ENCODE data around the gene USP30.
A peak's percentile ranks its signal among the peaks of the same experiment; 100 is the strongest.
"Not testable (repeated sequence)": the region's sequence is repeated elsewhere in the genome, so short reads cannot be mapped to it uniquely, and the experiment has no call there.

Gene USP30

DNA sequence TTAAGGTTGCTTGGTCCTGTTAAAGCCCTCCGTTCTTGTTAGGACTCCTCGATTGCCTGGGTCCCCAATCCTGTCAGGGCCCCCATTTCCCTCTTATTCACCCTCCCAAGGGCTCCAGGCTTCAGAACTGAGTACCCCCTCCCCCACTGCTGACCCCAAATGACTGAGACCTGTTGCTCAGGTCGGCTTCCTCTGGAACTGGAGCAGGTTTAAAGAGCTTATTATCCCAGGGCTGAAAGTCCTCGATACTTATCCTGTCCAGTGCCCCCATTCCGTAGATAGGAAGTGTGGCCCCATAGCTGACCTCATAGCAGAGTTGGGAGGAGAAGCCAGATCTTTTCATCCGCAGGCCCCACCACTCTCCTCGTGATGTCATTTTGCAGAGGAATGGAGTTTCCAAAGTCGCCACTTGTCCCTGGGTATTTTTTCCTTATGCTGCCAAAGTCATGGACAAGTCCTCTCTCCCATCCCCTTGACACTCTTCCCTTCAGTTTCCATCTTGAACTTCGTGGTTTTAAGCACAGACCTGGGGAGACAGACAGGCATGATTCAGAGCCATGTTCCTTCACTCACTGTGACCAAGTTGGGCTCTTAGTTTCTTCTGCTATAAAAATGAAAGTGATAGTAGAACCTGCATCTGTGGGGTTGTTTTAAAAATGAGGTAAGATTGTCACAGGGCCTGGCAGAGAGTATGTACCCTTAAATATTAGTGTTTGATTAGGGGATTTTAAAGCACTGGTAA is 1.2 kb downstream of the USP30 start:
- no peak for TF ChIP-seq EZH2 (IDR thresholded peaks at IDR 0.05; ENCODE audit: borderline replicate concordance, low read length)
- TF ChIP-seq, protein P1, sequence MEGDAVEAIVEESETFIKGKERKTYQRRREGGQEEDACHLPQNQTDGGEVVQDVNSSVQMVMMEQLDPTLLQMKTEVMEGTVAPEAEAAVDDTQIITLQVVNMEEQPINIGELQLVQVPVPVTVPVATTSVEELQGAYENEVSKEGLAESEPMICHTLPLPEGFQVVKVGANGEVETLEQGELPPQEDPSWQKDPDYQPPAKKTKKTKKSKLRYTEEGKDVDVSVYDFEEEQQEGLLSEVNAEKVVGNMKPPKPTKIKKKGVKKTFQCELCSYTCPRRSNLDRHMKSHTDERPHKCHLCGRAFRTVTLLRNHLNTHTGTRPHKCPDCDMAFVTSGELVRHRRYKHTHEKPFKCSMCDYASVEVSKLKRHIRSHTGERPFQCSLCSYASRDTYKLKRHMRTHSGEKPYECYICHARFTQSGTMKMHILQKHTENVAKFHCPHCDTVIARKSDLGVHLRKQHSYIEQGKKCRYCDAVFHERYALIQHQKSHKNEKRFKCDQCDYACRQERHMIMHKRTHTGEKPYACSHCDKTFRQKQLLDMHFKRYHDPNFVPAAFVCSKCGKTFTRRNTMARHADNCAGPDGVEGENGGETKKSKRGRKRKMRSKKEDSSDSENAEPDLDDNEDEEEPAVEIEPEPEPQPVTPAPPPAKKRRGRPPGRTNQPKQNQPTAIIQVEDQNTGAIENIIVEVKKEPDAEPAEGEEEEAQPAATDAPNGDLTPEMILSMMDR (IDR thresholded peaks at IDR 0.05; ENCODE audit: low read length) = no peak
- Histone ChIP-seq H3F3A (ENCODE audit: insufficient read depth, low read length) (no peaks in the 10 kb centered on the region), H3K9ac (ENCODE audit: low read length) (peak overlapping the region; percentile 86), H3K79me2 (ENCODE audit: insufficient read depth, low read length) (no peaks in the 10 kb centered on the region), H2AFZ (ENCODE audit: low read length) (no peak overlapping the region), H3K4me1 (ENCODE audit: insufficient read depth, low read length, severe bottlenecking) (peaks cover 16% of the 10 kb centered on the region), H3K36me3 (ENCODE audit: insufficient read depth, low read length) (no peaks in the 10 kb centered on the region), H3K4me2 (ENCODE audit: low read length) (peak overlapping the region; percentile 81), H3K4me3 (ENCODE audit: low read depth, low read length, poor library complexity, severe bottlenecking) (peak overlapping the region; percentile 95), H3K9me3 (ENCODE audit: low read length) (no peaks in the 10 kb centered on the region), H4K20me1 (ENCODE audit: insufficient read depth, low read length) (no peaks in the 10 kb centered on the region), H3K9me2 (ENCODE audit: low read depth, low read length) (no peaks in the 10 kb centered on the region), H3K27me3 (ENCODE audit: insufficient read depth, low read length) (no peaks in the 10 kb centered on the region), H3K27ac (ENCODE audit: low read depth, low read length, poor library complexity, severe bottlenecking) (peak overlapping the region; percentile 52)

DNA sequence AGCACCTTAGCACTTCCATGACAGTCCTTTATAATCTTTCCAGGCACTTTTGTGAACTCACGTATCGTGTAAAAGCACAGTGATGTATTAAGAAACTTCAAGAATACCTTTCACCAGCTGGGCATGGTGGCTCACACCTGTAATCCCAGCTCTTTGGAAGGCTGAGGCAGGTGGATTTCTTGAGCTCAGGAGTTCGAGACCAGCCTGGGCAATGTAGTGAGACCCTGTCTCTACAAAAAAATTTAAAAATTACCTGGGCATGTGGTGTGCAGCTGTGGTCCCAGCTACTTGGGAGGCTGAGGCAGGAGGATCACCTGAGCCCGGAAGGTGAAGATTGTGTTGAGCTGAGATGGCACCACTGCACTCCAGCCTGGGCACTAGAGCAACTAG is 1.7 kb downstream of the USP30 start:
- not testable (repeated sequence) for H3K79me2 ChIP-seq (ENCODE audit: insufficient read depth, low read length); H3K9me3 ChIP-seq (ENCODE audit: low read length); H3K27ac ChIP-seq (ENCODE audit: low read depth, low read length, poor library complexity, severe bottlenecking); H2AFZ ChIP-seq (ENCODE audit: low read length); H3K36me3 ChIP-seq (ENCODE audit: insufficient read depth, low read length); H4K20me1 ChIP-seq (ENCODE audit: insufficient read depth, low read length); H3K27me3 ChIP-seq (ENCODE audit: insufficient read depth, low read length); H3K9me2 ChIP-seq (ENCODE audit: low read depth, low read length); H3F3A ChIP-seq (ENCODE audit: insufficient read depth, low read length)
- Histone ChIP-seq H3K4me1 (ENCODE audit: insufficient read depth, low read length, severe bottlenecking) (peaks cover 16% of the 10 kb centered on the region), H3K4me3 (ENCODE audit: low read depth, low read length, poor library complexity, severe bottlenecking) (peak overlapping the region; percentile 95), H3K9ac (ENCODE audit: low read length) (peak overlapping the region; percentile 86; the same call in 1 of the 2 replicates), H3K4me2 (ENCODE audit: low read length) (peak overlapping the region; percentile 81)

DNA sequence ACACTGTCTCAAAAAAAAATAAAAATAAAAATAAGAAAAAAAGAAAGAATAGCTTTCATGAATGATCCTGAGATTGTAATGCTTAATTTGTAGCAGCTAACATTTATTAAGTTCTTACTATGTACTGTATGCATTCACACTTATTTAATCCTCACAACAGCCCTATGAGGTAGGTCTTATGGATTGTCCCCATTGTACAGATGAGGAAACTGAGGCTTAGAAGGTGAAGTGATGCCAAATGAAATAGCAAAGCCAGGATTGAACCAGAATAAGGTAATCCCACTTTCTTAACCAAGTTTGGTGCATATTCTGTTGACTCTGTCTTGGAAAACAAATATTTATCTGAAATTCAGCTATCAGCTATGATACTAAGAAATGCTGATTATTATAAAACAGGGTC is 2.1 kb downstream of the USP30 start:
- Histone ChIP-seq H3K4me2 (ENCODE audit: low read length) (no peak overlapping the region), H3F3A (ENCODE audit: insufficient read depth, low read length) (no peaks in the 10 kb centered on the region), H3K36me3 (ENCODE audit: insufficient read depth, low read length) (no peaks in the 10 kb centered on the region), H3K9me2 (ENCODE audit: low read depth, low read length) (no peaks in the 10 kb centered on the region), H3K4me1 (ENCODE audit: insufficient read depth, low read length, severe bottlenecking) (peaks cover 16% of the 10 kb centered on the region), H3K9ac (ENCODE audit: low read length) (no peak overlapping the region), H3K4me3 (ENCODE audit: low read depth, low read length, poor library complexity, severe bottlenecking) (no peak overlapping the region), H3K27me3 (ENCODE audit: insufficient read depth, low read length) (no peaks in the 10 kb centered on the region), H2AFZ (ENCODE audit: low read length) (no peak overlapping the region), H4K20me1 (ENCODE audit: insufficient read depth, low read length) (no peaks in the 10 kb centered on the region), H3K27ac (ENCODE audit: low read depth, low read length, poor library complexity, severe bottlenecking) (no peak overlapping the region), H3K9me3 (ENCODE audit: low read length) (no peaks in the 10 kb centered on the region), H3K79me2 (ENCODE audit: insufficient read depth, low read length) (no peaks in the 10 kb centered on the region)
- TF ChIP-seq, protein P1 (IDR thresholded peaks at IDR 0.05; ENCODE audit: low read length) = no peak
- no peak for TF ChIP-seq EZH2 (IDR thresholded peaks at IDR 0.05; ENCODE audit: borderline replicate concordance, low read length)

DNA sequence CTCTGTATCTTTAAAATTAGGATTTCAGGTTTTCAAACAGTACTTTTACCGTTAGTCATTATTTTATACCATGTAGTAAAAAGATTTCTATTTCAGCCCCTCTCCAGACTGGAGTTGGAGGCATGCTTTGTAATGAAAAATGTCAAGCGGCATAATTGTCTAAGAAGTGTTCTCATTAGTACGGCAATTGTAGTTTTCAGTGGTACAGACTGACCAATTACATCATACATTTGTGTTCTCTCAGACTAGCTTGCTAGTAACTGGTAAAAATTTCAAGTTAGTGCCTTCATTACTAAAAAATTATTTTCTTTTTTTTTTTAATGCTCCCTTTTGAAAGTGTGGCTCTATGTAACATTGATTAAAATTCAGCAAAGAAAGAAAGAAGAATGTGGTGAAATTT is 4.5 kb downstream of the USP30 start:
- TF ChIP-seq, protein P1 (IDR thresholded peaks at IDR 0.05; ENCODE audit: low read length) = no peak
- no peak for TF ChIP-seq EZH2 (IDR thresholded peaks at IDR 0.05; ENCODE audit: borderline replicate concordance, low read length)
- H3K9me3 ChIP-seq (ENCODE audit: low read length) = no peaks in the 10 kb centered on the region
- no peaks in the 10 kb centered on the region for H4K20me1 ChIP-seq (ENCODE audit: insufficient read depth, low read length)
- peaks cover 20% of the 10 kb centered on the region for H3K4me1 ChIP-seq (ENCODE audit: insufficient read depth, low read length, severe bottlenecking)
- no peaks in the 10 kb centered on the region for H3K36me3 ChIP-seq (ENCODE audit: insufficient read depth, low read length)
- H3K27ac ChIP-seq (ENCODE audit: low read depth, low read length, poor library complexity, severe bottlenecking) = no peak overlapping the region
- H3K27me3 ChIP-seq (ENCODE audit: insufficient read depth, low read length) = no peaks in the 10 kb centered on the region
- no peak overlapping the region for H3K4me3 ChIP-seq (ENCODE audit: low read depth, low read length, poor library complexity, severe bottlenecking)
- no peak overlapping the region for H3K9ac ChIP-seq (ENCODE audit: low read length)
- no peak overlapping the region for H2AFZ ChIP-seq (ENCODE audit: low read length)
- H3K9me2 ChIP-seq (ENCODE audit: low read depth, low read length) = no peaks in the 10 kb centered on the region
- H3K79me2 ChIP-seq (ENCODE audit: insufficient read depth, low read length) = no peaks in the 10 kb centered on the region
- no peaks in the 10 kb centered on the region for H3F3A ChIP-seq (ENCODE audit: insufficient read depth, low read length)
- no peak overlapping the region for H3K4me2 ChIP-seq (ENCODE audit: low read length)
